ENCODE data around the gene SHTN1.

GRCh38 chr10:116836902-116837523, 168.0 kb downstream of the SHTN1 start:
- TF ChIP-seq CTCF (IDR thresholded peaks at IDR 0.05) (peak; percentile 69), SIN3A (IDR thresholded peaks at IDR 0.05; ENCODE audit: borderline replicate concordance, insufficient read depth, low read depth, low read length) (no peak)
